ENCODE measurements around the gene TFF1.

Gene TFF1

GRCh38 chr21:42358261-42358660 lies 8.1 kb downstream of the TFF1 start:
- no peak for TF ChIP-seq REST (IDR thresholded peaks at IDR 0.05; ENCODE audit: insufficient read depth in 1 of 2, low read depth in 2 of 2, low read length in 2 of 2)
- no peak for TF ChIP-seq SIN3A (IDR thresholded peaks at IDR 0.05; ENCODE audit: borderline replicate concordance, insufficient read depth, low read length)
- no peak for TF ChIP-seq TAF1 (IDR thresholded peaks at IDR 0.05; ENCODE audit: borderline replicate concordance, insufficient read depth, low read length)
- no peak for TF ChIP-seq POLR2AphosphoS5 (IDR thresholded peaks at IDR 0.05; ENCODE audit: low read depth, low read length)
- TF ChIP-seq FOXP2 (optimal IDR thresholded peaks at IDR 0.05; ENCODE audit: borderline replicate concordance, extremely low read depth, extremely low read length, insufficient read depth), result no peak

- TF ChIP-seq POLR2AphosphoS5 (IDR thresholded peaks at IDR 0.05; ENCODE audit: low read depth, low read length), result no peak
- no peak for TF ChIP-seq SIN3A (IDR thresholded peaks at IDR 0.05; ENCODE audit: borderline replicate concordance, insufficient read depth, low read length)
- no peak for TF ChIP-seq TAF1 (IDR thresholded peaks at IDR 0.05; ENCODE audit: borderline replicate concordance, insufficient read depth, low read length)
- no peak for TF ChIP-seq FOXP2 (optimal IDR thresholded peaks at IDR 0.05; ENCODE audit: borderline replicate concordance, extremely low read depth, extremely low read length, insufficient read depth)
- no peak for TF ChIP-seq REST (IDR thresholded peaks at IDR 0.05; ENCODE audit: insufficient read depth in 1 of 2, low read depth in 2 of 2, low read length in 2 of 2)
Observed at GRCh38 chr21:42357307-42357706, 9.0 kb downstream of the TFF1 start.

- TF ChIP-seq SIN3A (IDR thresholded peaks at IDR 0.05; ENCODE audit: borderline replicate concordance, insufficient read depth, low read length) (no peak), POLR2AphosphoS5 (IDR thresholded peaks at IDR 0.05; ENCODE audit: low read depth, low read length) (no peak), TAF1 (IDR thresholded peaks at IDR 0.05; ENCODE audit: borderline replicate concordance, insufficient read depth, low read length) (no peak), FOXP2 (optimal IDR thresholded peaks at IDR 0.05; ENCODE audit: borderline replicate concordance, extremely low read depth, extremely low read length, insufficient read depth) (no peak), REST (IDR thresholded peaks at IDR 0.05; ENCODE audit: insufficient read depth in 1 of 2, low read depth in 2 of 2, low read length in 2 of 2) (no peak)
Observed at GRCh38 chr21:42356650-42357049, 9.7 kb downstream of the TFF1 start.

- TF ChIP-seq POLR2AphosphoS5 (IDR thresholded peaks at IDR 0.05; ENCODE audit: low read depth, low read length) (no peak), SIN3A (IDR thresholded peaks at IDR 0.05; ENCODE audit: borderline replicate concordance, insufficient read depth, low read length) (no peak), FOXP2 (optimal IDR thresholded peaks at IDR 0.05; ENCODE audit: borderline replicate concordance, extremely low read depth, extremely low read length, insufficient read depth) (no peak), TAF1 (IDR thresholded peaks at IDR 0.05; ENCODE audit: borderline replicate concordance, insufficient read depth, low read length) (no peak), REST (IDR thresholded peaks at IDR 0.05; ENCODE audit: insufficient read depth in 1 of 2, low read depth in 2 of 2, low read length in 2 of 2) (no peak)
Observed at GRCh38 chr21:42356046-42356445, 10.3 kb downstream of the TFF1 start.

- TF ChIP-seq FOXP2 (optimal IDR thresholded peaks at IDR 0.05; ENCODE audit: borderline replicate concordance, extremely low read depth, extremely low read length, insufficient read depth) (no peak), TAF1 (IDR thresholded peaks at IDR 0.05; ENCODE audit: borderline replicate concordance, insufficient read depth, low read length) (no peak), SIN3A (IDR thresholded peaks at IDR 0.05; ENCODE audit: borderline replicate concordance, insufficient read depth, low read length) (no peak), REST (IDR thresholded peaks at IDR 0.05; ENCODE audit: insufficient read depth in 1 of 2, low read depth in 2 of 2, low read length in 2 of 2) (no peak), POLR2AphosphoS5 (IDR thresholded peaks at IDR 0.05; ENCODE audit: low read depth, low read length) (no peak)
Observed at GRCh38 chr21:42353623-42354022, 12.7 kb downstream of the TFF1 start.
